ENCODE results near the gene CYP2R1. TPM values are rescaled to one million over a fixed set of nuclear protein-coding genes. Genes with fewer than 3 reads are reported as not detected.
"Not testable (repeated sequence)": the region's sequence is repeated elsewhere in the genome, so short reads cannot be mapped to it uniquely, and the experiment has no call there.

CYP2R1 gene
- total and polyA plus RNA-seq, 2 donors (not counting 3 experiments of a cell fraction or from before 2014, with no cell fraction given): 5.8 to 8.0 TPM

GRCh38 chr11:14872032-14872431 lies 20.0 kb downstream of the CYP2R1 start:
- Histone ChIP-seq H3K9me1 (replicated peaks; ENCODE audit: control insufficient read depth, extremely low read depth, insufficient read depth, low read length) (no peaks in the 10 kb centered on the region), H3K4me3 (replicated peaks in 1 of 3; ENCODE audit: insufficient read depth in 1 of 3, low read depth in 1 of 3, low read length in 3 of 3) (no peak overlapping the region), H3K4me2 (ENCODE audit: insufficient read depth, low read length) (no peak overlapping the region), H4K20me1 (replicated peaks; ENCODE audit: control insufficient read depth, extremely low read depth, insufficient read depth, low read length) (no peaks in the 10 kb centered on the region), H2AFZ (ENCODE audit: low read depth, low read length) (no peak overlapping the region), H3K27ac (ENCODE audit: insufficient read depth, low read depth, low read length) (no peak overlapping the region), H3K9ac (replicated peaks; ENCODE audit: extremely low read depth, insufficient read depth, low read length) (no peak overlapping the region), H3K9me3 (replicated peaks; ENCODE audit: control insufficient read depth, insufficient read depth, low read length) (no peaks in the 10 kb centered on the region), H3K4me1 (ENCODE audit: control insufficient read depth, extremely low read depth, insufficient read depth, low read length) (peaks cover 7% of the 10 kb centered on the region), H3K79me2 (ENCODE audit: control insufficient read depth, insufficient read depth, low read length) (no peaks in the 10 kb centered on the region), H3K36me3 (ENCODE audit: control insufficient read depth in 2 of 2, extremely low read depth in 1 of 2, insufficient read depth in 2 of 2, low read length in 2 of 2) (no peaks in the 10 kb centered on the region), H3K27me3 (ENCODE audit: control insufficient read depth in 2 of 2, insufficient read depth in 2 of 2, low read length in 2 of 2) (no peaks in the 10 kb centered on the region)
- no TSS peak for BruUV-seq (replicated peaks)
- dilution Hi-C loops (cut with MboI; ENCODE audit: extremely low pct_ligation_motif_present, low sequenced_read_pairs): no loop called here
- ChIA-PET POLR2A (no interaction called here), CTCF (interaction anchor here (1.5 to 1.7 kb wide), 2 partner anchors 33 to 36 kb away, joined by 4 to 8 read pairs; no protein-coding TSS in a partner anchor)
- DNase-seq (ENCODE audit: low read depth, low spot score): no peak
- intact Hi-C loops (cut with micrococcal nuclease): no loop called here
- FAIRE-seq: no peak
- TF ChIP-seq, protein P1, sequence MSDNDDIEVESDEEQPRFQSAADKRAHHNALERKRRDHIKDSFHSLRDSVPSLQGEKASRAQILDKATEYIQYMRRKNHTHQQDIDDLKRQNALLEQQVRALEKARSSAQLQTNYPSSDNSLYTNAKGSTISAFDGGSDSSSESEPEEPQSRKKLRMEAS (IDR thresholded peaks at IDR 0.05; ENCODE audit: insufficient read depth, insufficient read length): no peak
- no peak for TF ChIP-seq JUN (IDR thresholded peaks at IDR 0.05; ENCODE audit: borderline replicate concordance, insufficient read depth, insufficient read length, low read depth)
- no peak for TF ChIP-seq POLR2A (IDR thresholded peaks at IDR 0.05; ENCODE audit: low read depth, low read length)
- TF ChIP-seq POLR2AphosphoS5 (IDR thresholded peaks at IDR 0.05; ENCODE audit: insufficient read depth, low read depth, low read length): no peak
- no peak for TF ChIP-seq FOS (IDR thresholded peaks at IDR 0.05; ENCODE audit: borderline replicate concordance, insufficient read depth, low read length)
- no peak for TF ChIP-seq GATA2 (IDR thresholded peaks at IDR 0.05; ENCODE audit: insufficient read depth, insufficient read length, low read depth, low read length)
- TF ChIP-seq, protein P2, sequence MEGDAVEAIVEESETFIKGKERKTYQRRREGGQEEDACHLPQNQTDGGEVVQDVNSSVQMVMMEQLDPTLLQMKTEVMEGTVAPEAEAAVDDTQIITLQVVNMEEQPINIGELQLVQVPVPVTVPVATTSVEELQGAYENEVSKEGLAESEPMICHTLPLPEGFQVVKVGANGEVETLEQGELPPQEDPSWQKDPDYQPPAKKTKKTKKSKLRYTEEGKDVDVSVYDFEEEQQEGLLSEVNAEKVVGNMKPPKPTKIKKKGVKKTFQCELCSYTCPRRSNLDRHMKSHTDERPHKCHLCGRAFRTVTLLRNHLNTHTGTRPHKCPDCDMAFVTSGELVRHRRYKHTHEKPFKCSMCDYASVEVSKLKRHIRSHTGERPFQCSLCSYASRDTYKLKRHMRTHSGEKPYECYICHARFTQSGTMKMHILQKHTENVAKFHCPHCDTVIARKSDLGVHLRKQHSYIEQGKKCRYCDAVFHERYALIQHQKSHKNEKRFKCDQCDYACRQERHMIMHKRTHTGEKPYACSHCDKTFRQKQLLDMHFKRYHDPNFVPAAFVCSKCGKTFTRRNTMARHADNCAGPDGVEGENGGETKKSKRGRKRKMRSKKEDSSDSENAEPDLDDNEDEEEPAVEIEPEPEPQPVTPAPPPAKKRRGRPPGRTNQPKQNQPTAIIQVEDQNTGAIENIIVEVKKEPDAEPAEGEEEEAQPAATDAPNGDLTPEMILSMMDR (IDR thresholded peaks at IDR 0.05; ENCODE audit: extremely low read depth in 1 of 2, insufficient read depth in 1 of 2, low read depth in 1 of 2, low read length in 2 of 2): no peak
- TF ChIP-seq MYC (IDR thresholded peaks at IDR 0.05; ENCODE audit: low read depth, low read length): no peak
- TF ChIP-seq EZH2 (IDR thresholded peaks at IDR 0.05; ENCODE audit: borderline replicate concordance, low read depth, low read length, severe bottlenecking): no peak

DNA sequence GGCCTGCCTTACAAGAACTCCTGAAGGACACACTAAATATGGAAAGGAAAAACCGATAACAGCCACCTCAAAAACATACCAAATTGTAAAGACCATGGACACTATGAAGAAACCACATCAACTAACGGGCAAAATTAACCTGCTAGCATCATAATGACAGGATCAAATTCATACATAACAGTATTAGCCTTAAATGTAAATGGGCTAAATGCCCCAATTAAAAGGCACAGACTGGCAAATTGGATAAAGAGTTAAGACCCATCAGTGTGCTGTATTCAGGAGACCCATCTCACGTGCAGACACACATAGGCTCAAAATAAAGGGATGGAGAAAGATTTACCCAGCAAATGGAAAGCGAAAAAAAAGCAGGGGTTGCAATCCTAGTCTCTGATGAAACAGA lies 28.3 kb downstream of the CYP2R1 start:
- H3K4me3 ChIP-seq (replicated peaks in 1 of 3; ENCODE audit: insufficient read depth in 1 of 3, low read depth in 1 of 3, low read length in 3 of 3); dilution Hi-C loops (cut with MboI; ENCODE audit: extremely low pct_ligation_motif_present, low sequenced_read_pairs); DNase-seq (ENCODE audit: low read depth, low spot score); H3K79me2 ChIP-seq (ENCODE audit: control insufficient read depth, insufficient read depth, low read length); H2AFZ ChIP-seq (ENCODE audit: low read depth, low read length); H3K4me1 ChIP-seq (ENCODE audit: control insufficient read depth, extremely low read depth, insufficient read depth, low read length); H3K4me2 ChIP-seq (ENCODE audit: insufficient read depth, low read length); H3K27ac ChIP-seq (ENCODE audit: insufficient read depth, low read depth, low read length); FAIRE-seq; intact Hi-C loops (cut with micrococcal nuclease); H3K9ac ChIP-seq (replicated peaks; ENCODE audit: extremely low read depth, insufficient read depth, low read length); H3K36me3 ChIP-seq (ENCODE audit: control insufficient read depth in 2 of 2, extremely low read depth in 1 of 2, insufficient read depth in 2 of 2, low read length in 2 of 2); H3K9me1 ChIP-seq (replicated peaks; ENCODE audit: control insufficient read depth, extremely low read depth, insufficient read depth, low read length); CTCF ChIA-PET; H3K9me3 ChIP-seq (replicated peaks; ENCODE audit: control insufficient read depth, insufficient read depth, low read length); BruUV-seq (replicated peaks); H3K27me3 ChIP-seq (ENCODE audit: control insufficient read depth in 2 of 2, insufficient read depth in 2 of 2, low read length in 2 of 2); H4K20me1 ChIP-seq (replicated peaks; ENCODE audit: control insufficient read depth, extremely low read depth, insufficient read depth, low read length); POLR2A ChIA-PET: not testable (repeated sequence)
